Lower leg skin (tissue), 3 donors: Measurements from ENCODE around the gene FUBP1.

Experiments used
- CTCF ChIP-seq, 3 donors: fragments of 450-650 bp; IDR thresholded peaks; one replicate each; pipeline ENCODE4 v1.5.1; 2016; ENCODE audit warnings: antibody characterized with exemption in 3 of 3, mild to moderate bottlenecking in 3 of 3, moderate library complexity in 2 of 3
- POLR2A ChIP-seq, 2 donors: fragments of 450-650 bp; IDR thresholded peaks; one replicate each; pipeline ENCODE4 v1.6.1; 2016 to 2017; ENCODE audit warnings: antibody characterized with exemption in 2 of 2, mild to moderate bottlenecking in 1 of 2, moderate library complexity in 1 of 2

DNA sequence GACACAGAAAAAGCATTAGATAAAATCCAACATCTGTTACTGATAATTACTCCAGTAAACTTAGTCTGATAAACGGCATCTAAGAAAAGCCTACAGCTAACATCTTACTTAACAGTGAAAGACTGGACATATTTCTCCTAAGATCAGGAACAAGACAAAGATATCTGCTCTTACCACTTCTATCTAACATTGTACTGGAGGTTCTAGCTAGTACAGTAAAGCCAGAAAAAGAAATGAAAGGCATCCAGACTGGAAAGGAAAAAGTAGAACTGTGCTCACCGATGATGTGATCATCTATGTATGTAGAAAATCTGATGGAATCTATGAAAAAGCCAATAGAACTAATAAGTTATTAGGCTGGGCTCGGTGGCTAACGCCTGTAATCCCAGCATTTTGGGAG is 68.8 kb downstream of the FUBP1 start:
- no peak for TF ChIP-seq POLR2A (IDR thresholded peaks at IDR 0.05)
- no peak for TF ChIP-seq CTCF (IDR thresholded peaks at IDR 0.05)
